GM21390 (cell line): Measurements from ENCODE around the gene KRTAP10-1.
"Not testable (repeated sequence)": the region's sequence is repeated elsewhere in the genome, so short reads cannot be mapped to it uniquely, and the experiment has no call there.

Source experiments
- ATAC-seq: cut with Tn5 transposase; IDR thresholded peaks from one replicate; pipeline ENCODE4 v1.9.1; 2021; ENCODE audit not compliant: unreplicated experiment

The KRTAP10-1 gene

GRCh38 chr21:44503006-44503889 is 36.7 kb downstream of the KRTAP10-1 start:
- not testable (repeated sequence) for ATAC-seq

GRCh38 chr21:44502171-44502958 is 37.6 kb downstream of the KRTAP10-1 start:
- ATAC-seq = no peak

DNA sequence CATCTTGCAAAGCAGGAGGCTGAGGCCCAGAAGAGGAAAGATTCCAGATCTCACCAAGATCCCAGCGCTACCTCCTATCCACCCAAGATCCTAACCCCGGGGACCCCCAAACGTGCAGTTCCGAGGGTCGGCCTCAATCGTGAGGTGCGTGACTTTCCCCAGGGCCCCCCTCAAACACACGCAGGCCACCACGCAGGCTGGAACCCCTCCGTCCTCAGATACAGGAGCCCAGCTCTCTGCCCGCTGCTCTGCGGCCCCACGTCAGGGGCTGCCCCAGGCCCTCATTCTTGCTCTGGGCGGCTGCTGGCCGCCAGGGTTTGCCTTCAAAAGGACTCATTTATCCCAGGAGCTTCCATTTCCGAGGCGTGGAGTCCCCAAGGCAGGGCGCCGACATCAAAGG is 39.9 kb downstream of the KRTAP10-1 start:
- no peak for ATAC-seq

DNA sequence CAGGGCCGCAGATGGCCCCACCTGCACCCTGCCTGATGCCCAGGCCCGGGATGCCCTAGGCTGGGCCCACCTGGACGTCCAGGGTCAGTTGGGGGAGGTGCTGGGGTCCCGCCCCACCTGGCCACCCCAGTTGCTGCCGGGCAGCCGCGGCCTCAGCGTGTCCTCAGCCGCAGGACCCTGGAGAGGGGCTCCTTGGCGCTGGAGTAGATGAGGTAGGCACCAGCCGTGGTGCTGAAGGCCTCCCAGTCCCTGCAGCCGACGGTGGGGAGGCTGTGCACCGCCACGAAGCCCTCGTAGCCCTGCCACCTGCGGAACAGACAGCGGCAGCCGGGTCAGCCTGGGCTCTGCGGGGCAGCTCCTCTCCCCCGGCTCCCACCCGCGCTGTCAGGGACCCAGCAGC is 40.4 kb downstream of the KRTAP10-1 start:
- no peak for ATAC-seq

DNA sequence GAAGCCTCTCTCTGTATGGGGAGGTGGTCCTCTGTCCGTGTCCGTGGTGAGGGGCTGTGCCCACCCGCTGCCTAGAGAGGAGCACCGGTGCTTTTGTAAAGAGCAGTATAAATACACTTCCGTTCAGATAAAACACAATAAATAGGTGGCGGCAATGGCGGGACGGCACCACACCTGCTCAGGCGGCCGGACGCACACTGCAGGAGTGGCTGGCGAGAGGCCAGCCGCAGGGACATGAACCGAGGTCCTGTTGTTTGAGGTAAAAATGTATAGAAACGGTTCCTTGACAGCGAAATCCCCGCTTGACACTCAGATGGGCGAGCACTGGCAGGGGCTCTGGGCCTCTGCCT is 40.8 kb downstream of the KRTAP10-1 start:
- no peak for ATAC-seq

DNA sequence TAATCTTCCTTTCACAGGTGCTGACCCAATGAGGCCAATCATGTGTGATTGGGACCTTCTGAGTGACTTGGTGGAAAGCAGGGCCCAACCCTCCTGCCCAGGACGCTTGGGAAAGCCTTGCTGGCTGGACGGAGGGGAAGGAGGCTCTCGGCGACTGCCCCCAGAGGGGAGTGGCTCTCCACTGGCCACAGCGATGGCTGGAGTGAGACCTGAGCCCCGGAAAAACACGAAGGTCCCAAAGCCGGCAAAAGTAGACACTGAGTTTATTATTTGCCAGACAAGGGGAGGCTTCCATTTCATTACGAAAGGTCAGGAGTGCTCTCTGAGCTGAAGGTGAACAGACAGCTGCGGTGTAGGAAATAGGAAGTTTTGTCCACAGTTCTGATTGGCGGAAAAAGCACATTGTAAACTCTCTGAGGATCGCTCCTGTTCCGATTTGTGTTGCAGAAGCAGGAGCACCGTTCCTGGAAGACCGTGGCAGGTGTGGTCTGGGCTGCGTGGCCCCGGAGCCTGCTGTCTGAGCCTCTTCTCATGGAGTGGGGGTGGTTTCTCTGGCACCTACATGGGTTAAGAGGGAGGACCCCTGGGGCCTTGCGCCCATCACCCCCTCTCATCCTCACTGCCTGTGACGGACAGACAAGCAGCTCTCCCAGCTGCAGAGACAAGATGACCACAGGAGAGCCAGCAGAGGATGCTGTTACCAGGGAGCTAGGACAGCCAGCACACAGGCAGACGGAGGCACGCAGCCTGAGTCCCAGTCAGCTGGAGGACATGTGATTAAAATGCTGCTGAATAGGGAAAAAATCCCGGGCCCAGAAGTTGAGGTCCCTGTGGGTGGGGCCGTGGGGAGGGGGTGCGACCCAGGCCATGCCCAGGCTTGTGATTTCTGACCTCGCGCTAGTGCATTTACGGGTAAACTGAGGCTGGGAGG is 41.5 kb downstream of the KRTAP10-1 start:
- ATAC-seq = no peak

GRCh38 chr21:44497703-44498126 is 42.3 kb downstream of the KRTAP10-1 start:
- ATAC-seq = no peak

DNA sequence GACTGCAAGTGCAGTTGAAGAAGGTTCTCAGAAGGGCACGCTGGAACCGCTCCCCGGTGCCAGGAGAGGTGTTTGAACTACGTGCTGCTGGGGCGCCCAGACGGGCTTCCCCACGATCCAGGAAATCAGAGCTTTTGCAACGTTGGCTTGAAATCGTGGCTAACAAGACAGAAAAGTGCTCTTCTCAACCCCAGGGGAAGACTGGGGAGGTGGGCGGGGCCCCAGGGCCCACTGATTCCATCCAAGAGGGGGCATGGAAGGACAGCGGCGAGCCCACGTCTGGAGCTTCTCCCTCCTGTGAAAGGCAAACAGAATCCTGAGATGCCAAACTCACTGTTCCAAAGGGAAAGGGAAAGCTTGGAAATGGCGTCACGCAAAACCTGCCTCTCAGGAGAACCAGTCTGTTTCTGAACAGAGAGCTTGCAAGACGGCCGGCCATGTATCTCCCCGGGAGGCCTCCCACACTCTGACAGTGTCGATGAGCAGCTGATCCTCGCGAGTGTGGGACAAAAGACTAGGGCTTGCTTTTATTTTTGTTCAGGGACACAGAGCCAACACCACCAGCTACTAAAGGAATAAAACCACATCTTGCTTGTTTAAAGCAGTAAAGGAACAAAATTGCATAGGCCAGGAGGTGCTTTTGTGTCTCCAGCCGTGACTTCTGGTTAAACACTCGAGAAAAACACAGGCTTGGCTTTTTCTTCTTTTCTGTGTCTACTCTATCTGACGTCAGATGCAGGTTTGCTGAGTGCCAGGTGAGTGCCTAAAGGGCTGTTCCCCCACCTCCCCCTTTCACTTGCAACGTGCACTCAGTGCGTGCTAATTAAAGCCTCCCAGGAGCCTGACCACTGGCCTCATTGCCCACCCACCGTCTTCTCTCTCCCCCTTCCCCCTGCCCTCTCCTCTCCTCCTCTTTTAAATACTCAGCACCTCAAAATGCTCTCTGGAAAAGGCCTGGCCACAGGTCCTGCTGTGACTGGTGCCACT is 43.1 kb downstream of the KRTAP10-1 start:
- ATAC-seq = no peak

DNA sequence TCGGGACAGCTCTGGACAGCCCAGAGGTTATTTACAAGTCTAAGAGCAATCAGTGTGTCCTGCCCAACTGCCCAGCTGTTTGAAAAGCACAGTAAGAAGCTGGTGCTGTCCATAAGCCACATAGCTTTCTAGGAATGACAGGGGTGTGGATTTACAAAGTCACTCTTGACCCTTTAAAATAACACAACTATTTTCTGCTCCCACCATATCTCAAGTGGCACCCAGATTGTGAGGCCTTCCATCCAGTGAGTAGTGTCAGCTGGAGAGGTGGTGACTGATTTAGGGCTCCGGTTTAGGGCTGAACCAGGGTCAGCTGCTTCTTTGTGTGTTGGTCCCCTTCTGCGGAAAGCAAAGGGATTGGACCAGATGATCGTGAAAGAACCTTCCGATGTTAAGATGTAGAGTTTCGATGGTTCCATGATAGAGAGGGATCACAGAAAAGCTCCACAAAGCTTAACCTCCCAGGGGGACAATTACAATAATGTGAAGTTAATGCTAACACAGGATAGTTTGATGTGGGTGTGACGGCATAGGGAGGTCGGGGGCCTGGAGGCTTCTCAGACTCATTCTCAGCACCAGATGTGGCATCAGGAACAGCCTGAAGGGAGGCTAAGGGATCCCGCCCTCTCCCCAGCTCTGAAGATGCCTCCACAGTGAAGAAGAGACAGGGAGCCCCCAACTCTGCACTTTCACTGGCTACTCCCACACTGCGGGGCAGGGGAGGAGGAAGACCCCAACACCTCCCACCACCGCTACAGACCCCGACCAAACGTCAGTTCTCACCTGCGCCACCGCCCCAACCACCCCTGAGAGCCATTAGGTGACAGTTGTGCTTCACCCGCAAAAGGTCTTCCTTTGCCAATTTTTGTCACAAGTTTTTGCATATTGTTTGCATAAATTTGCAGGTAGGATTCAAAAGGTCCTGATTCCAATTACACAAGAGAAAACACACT is 44.1 kb downstream of the KRTAP10-1 start:
- ATAC-seq = no peak

DNA sequence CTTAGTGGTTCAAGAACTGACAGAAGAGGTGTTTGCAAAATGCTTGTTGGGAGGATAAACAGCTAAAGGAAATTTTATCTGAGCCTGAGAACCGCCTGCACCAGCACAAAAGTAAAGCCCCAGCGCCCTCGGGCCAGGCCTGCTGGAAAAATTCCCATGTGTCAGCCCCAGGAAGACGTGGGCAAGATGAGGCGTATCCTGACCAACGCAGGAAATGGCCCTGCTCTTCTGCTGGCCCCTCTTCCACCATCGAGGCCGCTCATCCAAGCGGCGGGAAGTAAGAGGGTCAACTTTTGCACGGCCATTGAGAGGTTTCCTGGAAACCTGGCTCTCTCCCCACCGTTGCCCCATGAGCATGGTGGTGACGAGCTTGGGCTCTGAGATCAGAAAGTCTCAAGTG is 45.0 kb downstream of the KRTAP10-1 start:
- no peak for ATAC-seq

DNA sequence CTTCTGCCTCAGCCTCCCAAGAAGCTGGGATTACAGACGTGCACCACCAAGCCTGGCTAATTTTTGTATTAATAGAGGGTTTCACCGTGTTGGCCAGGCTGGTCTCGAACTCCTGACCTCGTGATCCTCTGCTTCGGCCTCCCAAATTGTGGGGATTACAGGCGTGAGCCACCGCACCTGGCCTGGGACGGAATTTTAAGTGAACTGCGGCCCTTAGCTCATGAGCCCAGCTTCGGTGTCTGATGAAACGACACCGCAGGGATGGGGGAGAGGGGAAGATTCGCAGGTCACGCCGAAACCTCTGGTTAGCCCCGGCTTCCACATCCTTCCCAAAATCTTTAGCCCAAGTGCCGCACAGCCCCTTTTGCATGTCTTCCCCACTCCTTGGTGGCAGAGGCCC is 45.6 kb downstream of the KRTAP10-1 start:
- ATAC-seq = no peak

DNA sequence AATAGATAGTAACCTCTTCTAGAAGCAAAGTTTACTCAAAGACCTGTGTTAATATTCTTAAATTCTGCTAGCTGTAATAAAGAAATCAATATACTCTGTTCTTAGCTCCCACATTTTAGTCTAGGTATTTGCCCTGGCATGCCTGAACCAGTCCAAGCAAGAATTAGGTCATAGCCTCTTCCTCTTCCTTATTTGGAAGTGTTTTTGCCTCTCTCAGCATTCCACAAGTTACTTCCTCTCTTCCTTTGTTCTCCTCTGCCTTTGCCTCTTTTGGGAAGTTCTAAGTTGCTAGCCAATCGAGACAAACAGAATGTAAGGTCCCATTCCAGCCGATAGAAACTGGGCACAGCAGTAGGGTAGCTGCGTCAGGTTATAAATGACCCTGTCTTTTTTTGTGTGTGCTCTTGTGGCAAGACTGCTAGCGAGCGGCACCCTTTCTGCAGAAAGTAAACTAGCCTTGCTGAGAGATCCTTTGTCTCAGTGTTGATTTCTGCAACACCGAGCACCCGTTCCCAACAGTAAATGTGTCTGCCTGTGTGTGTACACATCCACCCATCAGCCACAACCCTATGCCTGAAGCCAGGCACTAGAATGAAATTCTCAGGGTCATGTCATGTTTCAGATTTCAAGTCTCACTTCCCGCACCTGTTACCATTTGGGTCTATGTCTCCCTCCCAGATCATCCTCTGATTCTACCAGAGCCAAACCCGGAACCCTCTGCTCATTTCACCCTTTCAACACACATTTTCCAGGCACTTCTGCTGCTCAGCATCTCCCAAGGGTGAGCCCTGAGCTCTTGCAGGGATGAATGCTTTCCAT is 47.2 kb downstream of the KRTAP10-1 start:
- ATAC-seq = no peak

DNA sequence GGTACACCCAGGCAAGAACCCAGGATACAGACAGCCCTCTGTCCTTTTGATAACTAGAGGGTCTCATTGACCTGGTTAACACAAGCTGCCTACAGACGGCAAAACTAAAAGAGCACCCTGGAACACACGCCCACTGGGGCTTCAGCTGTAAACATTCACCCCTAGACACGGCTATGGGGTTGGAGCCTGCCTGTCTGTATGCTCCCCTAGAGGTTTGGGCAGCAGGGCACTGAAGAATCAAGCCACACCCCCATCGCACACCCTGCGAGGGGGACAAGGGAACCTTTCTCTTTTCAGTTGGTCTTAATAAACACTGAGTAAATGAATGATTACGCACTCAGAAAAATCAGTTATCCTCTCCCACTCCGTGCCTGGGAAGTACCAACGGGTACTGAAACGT is 49.2 kb downstream of the KRTAP10-1 start:
- ATAC-seq = no peak

DNA sequence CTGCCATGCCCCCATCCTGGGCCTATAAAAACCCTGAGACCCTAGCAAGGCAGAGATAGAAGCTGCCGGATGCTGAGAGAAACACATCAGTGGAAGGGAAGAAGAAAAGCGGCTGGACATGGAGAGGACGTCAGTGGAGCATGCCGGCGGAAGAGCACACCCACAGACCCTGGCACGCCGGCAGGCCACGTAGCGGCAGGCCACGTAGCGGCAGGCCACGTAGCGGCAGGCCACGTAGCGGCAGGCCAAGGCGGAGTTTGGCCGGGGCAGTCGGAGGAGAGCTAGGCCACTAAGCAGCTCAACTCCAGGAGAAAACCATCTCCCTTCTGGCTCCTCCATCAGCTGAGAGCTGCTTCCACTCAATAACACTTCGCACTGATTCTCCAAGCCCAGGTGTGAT is 49.6 kb downstream of the KRTAP10-1 start:
- ATAC-seq = no peak

GRCh38 chr21:44489962-44490361 is 50.0 kb downstream of the KRTAP10-1 start:
- no peak for ATAC-seq
